Body of pancreas (tissue), 4 donors: Measurements from ENCODE around the gene KRTAP4-1. TPM values are rescaled to one million over a fixed set of nuclear protein-coding genes. Genes with fewer than 3 reads are reported as not detected.

ENCODE experiments used
- ATAC-seq: fragments of 150-250 bp; one replicate; pipeline ENCODE4 v1.9.1; 2016
- DNase-seq, 4 donors: peaks; one replicate each; pipeline ENCODE4 v3.0.0-alpha.2; 2019
- H3K27ac ChIP-seq, 4 donors: fragments of 200-600 bp; sonication (generic); 1 replicate in 3 of 4; 2 replicates in 1 of 4; pipeline versions ENCODE4 v1.5.1 to v1.6.1; 2016 to 2019; ENCODE audit warnings: mild to moderate bottlenecking in 1 of 4, mixed read lengths in 1 of 4, moderate library complexity in 1 of 4
- H3K27me3 ChIP-seq, 2 donors: fragments of 200-600 bp; sonication (generic); one replicate each; pipeline ENCODE4 v1.6.0; 2016; ENCODE audit warnings: mild to moderate bottlenecking in 1 of 2
- H3K36me3 ChIP-seq, 2 donors: fragments of 200-600 bp; sonication (generic); replicated peaks in 1 of 2; 2 replicates each; pipeline ENCODE4 v1.5.1; 2016; ENCODE audit warnings: low read depth in 2 of 2; ENCODE audit not compliant: insufficient read depth in 1 of 2
- H3K4me1 ChIP-seq: fragments of 200-600 bp; sonication (generic); one replicate; pipeline ENCODE4 v1.6.0; 2016
- H3K4me3 ChIP-seq, 2 donors: fragments of 200-600 bp; sonication (generic); 1 replicate in 1 of 2; 2 replicates in 1 of 2; pipeline ENCODE4 v1.5.1; 2016 to 2019
- H3K9me3 ChIP-seq, 3 donors: fragments of 200-600 bp; sonication (generic); 1 replicate in 2 of 3; 2 replicates in 1 of 3; pipeline ENCODE4 v1.5.1; 2016
- CTCF ChIP-seq, 7 experiments: fragments of 450-650 bp in 4 of 7; fragments of 200-600 bp in 3 of 7; sonication (generic) in 3 of 7; IDR thresholded peaks; one replicate each; pipeline ENCODE4 v1.5.1; 2016 to 2019; ENCODE audit warnings: antibody characterized with exemption in 7 of 7
- POLR2A ChIP-seq, 3 donors: fragments of 450-650 bp; IDR thresholded peaks; one replicate each; pipeline ENCODE4 v1.6.1; 2016; ENCODE audit warnings: antibody characterized with exemption in 3 of 3, mild to moderate bottlenecking in 2 of 3
- WGBS, 2 donors: methylation state at CpG; one replicate each; pipeline ENCODE4 v1.1.5; 2017; 5-methylcytosine and 5-hydroxymethylcytosine counted together
- intact Hi-C: fragments of 100-400 bp; cut with DNase I; formaldehyde crosslinking; loops from one replicate; pipeline ENCODE4 v1.15.1; 2023
- total RNA-seq, 2 donors: library from RNA; depleted of rRNA; stranded (reverse); fragments of >200 nt; gene quantifications; one replicate each; pipeline ENCODE4 v1.1.0, GENCODE V29; 2016

The KRTAP4-1 gene
- total RNA-seq, 2 donors from 2014 or later, result not detected

DNA sequence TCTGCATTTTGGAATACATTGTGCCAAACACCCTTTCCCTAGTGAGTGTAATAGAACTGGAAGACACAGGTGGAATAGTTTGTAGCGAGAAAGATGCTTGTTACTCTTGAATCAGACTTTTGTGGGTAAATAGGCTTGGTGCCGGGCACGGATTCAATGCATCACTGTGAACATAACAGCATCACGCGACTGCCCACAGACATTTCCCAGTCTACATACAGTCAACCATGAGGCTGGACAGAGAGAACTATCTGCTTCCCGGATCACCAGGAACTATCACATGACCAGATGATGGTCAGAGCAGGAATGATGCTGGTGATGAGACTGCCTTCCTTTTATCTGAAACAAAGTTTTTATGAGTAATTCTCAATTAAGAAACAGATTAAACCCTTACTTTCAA lies 41.3 kb upstream of the KRTAP4-1 start:
- intact Hi-C loops, result no loop called here
- H3K36me3 ChIP-seq, result no peaks in the 10 kb centered on the region
- H3K27me3 ChIP-seq, result peaks cover 0 to 3% of the 10 kb centered on the region in 2 donors
- no peaks in the 10 kb centered on the region for H3K4me1 ChIP-seq
- no peak for DNase-seq
- WGBS, 2 donors, result 74 to 82% methylated on average over 6 of the region's 6 CpGs
- ATAC-seq, result no peak
- TF ChIP-seq CTCF (IDR thresholded peaks at IDR 0.05), result no peak
- TF ChIP-seq POLR2A (IDR thresholded peaks at IDR 0.05), result no peak
- no peak overlapping the region for H3K4me3 ChIP-seq
- no peak overlapping the region for H3K27ac ChIP-seq
- no peaks in the 10 kb centered on the region for H3K9me3 ChIP-seq

DNA sequence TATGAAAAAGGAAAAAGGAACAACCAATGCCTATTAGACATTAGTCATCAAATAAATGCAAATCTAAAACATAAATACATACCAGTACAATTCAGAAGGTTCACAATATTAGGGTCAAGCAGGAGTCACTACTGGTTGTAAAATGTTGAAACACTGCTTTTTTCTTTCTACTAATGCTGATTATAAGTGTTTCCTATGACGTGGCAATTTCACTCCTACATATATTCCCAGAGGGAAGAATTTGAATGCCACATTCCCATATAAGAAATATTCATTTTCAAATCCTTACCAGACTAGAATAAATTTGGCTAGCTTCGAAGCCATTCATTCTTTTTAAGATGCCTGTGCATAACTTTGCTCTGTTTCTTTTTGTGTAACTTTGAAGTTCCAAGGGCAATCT lies 39.1 kb upstream of the KRTAP4-1 start:
- WGBS, 2 donors, result 56 to 64% methylated on average over 2 of the region's 2 CpGs

DNA sequence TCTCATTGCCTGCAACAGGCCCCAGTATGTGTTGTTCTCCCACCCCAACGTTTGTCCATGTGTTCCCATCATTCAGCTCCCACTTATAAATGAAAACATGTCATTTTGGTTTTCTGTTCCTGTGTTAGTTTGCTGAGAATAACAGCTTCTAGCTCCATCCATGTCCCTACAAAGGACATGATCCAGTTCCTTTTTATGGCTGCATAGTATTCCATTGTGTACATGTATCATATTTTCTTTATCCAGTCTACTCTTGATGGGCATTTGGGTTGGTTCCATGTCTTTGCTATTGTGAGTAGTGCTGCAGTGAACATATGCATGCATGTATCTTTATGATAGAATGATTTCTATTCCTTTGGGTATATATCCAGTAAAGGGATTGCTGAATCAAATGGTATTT lies 31.0 kb upstream of the KRTAP4-1 start:
- WGBS, 2 donors, result 36 to 63% methylated on average over 1 of the region's 1 CpG
- H3K27me3 ChIP-seq, result no peaks in the 10 kb centered on the region
- H3K27ac ChIP-seq, result no peak overlapping the region
- H3K4me3 ChIP-seq, result no peak overlapping the region
- TF ChIP-seq POLR2A (IDR thresholded peaks at IDR 0.05) (no peak), CTCF (IDR thresholded peaks at IDR 0.05) (no peak)
- H3K36me3 ChIP-seq, result no peaks in the 10 kb centered on the region
- intact Hi-C loops, result no loop called here
- H3K9me3 ChIP-seq, result no peaks in the 10 kb centered on the region
- ATAC-seq (no peak), DNase-seq (no peak)
- no peaks in the 10 kb centered on the region for H3K4me1 ChIP-seq

More for the DNA sequence above, 39.1 kb upstream of the KRTAP4-1 start:
- H3K27ac ChIP-seq, result no peak overlapping the region
- ATAC-seq (no peak), DNase-seq (no peak)
- TF ChIP-seq CTCF (IDR thresholded peaks at IDR 0.05) (no peak), POLR2A (IDR thresholded peaks at IDR 0.05) (no peak)
- H3K4me1 ChIP-seq, result no peaks in the 10 kb centered on the region
- H3K9me3 ChIP-seq, result no peaks in the 10 kb centered on the region
- no peak overlapping the region for H3K4me3 ChIP-seq
- H3K36me3 ChIP-seq, result no peaks in the 10 kb centered on the region
- intact Hi-C loops, result no loop called here
- H3K27me3 ChIP-seq, result peaks cover 0 to 4% of the 10 kb centered on the region in 2 donors

DNA sequence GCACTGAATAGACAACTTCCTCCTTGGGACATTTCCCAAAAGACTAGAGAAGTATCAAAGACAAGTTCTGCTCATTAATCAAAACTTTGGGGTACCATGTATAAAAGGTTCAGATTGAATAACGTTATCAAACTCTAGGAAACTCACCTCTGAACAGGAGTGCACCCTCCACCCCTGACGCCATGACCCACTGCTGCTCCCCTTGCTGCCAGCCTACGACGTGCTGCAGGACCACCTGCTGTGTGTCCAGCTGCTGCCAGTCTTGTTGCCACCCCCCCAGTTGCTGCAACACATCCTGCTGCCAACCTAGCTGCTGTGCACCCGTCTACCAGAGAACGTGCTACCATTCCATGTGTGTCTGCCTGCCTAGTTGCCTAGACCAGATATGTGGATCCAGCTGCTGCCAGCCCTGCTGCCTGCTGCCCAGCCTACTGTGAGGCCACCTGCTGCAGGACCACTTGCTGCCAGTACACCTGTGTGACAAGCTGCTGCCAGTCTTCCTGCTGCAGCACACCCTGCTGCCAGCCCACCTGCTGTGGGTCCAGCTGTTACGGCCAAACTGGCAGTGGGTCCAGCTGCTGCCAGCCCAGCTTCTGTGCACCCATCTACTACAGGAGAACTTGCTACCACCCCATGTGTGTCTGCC lies 27.9 kb upstream of the KRTAP4-1 start:
- H3K36me3 ChIP-seq, result no peaks in the 10 kb centered on the region
- 49 to 57% methylated on average over 6 to 7 of the region's 7 CpGs for WGBS, 2 donors
- no peak overlapping the region for H3K4me3 ChIP-seq
- H3K27me3 ChIP-seq, result no peaks in the 10 kb centered on the region
- intact Hi-C loops, result no loop called here
- no peak overlapping the region for H3K27ac ChIP-seq
- no peak for TF ChIP-seq CTCF (IDR thresholded peaks at IDR 0.05)
- no peak for TF ChIP-seq POLR2A (IDR thresholded peaks at IDR 0.05)
- no peaks in the 10 kb centered on the region for H3K4me1 ChIP-seq
- ATAC-seq (no peak), DNase-seq (no peak)
- no peaks in the 10 kb centered on the region for H3K9me3 ChIP-seq

- no peaks in the 10 kb centered on the region for H3K4me1 ChIP-seq
- no peaks in the 10 kb centered on the region for H3K27me3 ChIP-seq
- intact Hi-C loops, result no loop called here
- H3K36me3 ChIP-seq, result no peaks in the 10 kb centered on the region
- DNase-seq (no peak), ATAC-seq (no peak)
- 21 to 43% methylated on average over 1 of the region's 1 CpG for WGBS, 2 donors
- no peak overlapping the region for H3K4me3 ChIP-seq
- H3K9me3 ChIP-seq, result no peaks in the 10 kb centered on the region
- TF ChIP-seq CTCF (IDR thresholded peaks at IDR 0.05), result no peak
- no peak for TF ChIP-seq POLR2A (IDR thresholded peaks at IDR 0.05)
- no peak overlapping the region for H3K27ac ChIP-seq
Measured at GRCh38 chr17:41211845-41212466, 27.2 kb upstream of the KRTAP4-1 start.
